DMS153 (cell line): ENCODE data around the gene NFIC.

ENCODE experiments used
- DNase-seq: peaks from one replicate; lab custom pipeline; 2025; lab: John Stamatoyannopoulos, UW

The NFIC gene

DNA sequence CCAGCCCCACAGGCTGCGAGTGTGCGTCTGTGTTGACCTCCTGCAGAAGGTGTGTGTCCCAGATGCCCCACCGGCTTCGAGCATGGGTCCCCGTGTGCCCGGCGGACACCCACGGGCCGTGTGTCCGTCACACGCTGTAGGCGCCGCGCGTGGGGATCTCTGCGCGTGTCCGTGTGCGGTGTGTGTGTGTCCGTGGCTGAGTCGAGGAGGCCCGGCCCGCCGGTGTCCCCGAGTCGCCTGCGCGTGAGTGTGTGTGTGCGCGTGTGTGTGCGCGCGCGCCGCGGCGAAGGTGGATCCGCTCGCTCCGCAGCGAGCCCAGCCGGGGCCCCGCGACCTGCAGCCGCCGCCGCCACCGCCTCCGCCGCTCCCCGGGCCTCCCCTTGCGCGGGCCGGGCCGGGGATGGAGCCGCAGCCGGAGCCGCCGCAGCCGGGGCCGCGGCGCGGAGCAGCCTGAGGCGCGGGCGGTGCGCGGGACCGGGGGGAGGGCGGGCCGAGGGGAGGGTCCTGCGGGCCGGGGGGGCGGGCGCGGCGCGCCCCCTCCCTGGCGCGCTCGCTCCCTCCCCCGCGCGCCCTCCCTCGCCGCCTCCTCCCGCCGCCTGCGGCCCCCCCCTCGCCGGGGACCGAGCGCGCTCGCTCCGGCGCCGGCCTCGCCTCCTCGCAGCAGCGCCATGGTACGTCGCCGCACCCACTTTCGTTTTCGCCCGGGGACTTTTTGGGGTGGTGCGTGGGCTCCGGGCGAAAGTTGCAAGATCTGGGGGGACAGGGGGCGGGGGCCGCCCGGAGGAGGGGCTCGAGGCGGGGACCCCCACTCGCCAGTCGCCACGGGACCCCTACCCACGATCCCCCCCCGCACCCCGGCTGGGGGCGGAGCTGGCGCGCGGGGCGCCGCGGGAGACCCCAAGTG is 7.1 kb upstream of the NFIC start:
- DNase-seq, result no peak

GRCh38 chr19:3359919-3360420 is 6.4 kb upstream of the NFIC start:
- DNase-seq, result no peak

GRCh38 chr19:3360421-3361383 is 5.7 kb upstream of the NFIC start:
- DNase-seq, result no peak

DNA sequence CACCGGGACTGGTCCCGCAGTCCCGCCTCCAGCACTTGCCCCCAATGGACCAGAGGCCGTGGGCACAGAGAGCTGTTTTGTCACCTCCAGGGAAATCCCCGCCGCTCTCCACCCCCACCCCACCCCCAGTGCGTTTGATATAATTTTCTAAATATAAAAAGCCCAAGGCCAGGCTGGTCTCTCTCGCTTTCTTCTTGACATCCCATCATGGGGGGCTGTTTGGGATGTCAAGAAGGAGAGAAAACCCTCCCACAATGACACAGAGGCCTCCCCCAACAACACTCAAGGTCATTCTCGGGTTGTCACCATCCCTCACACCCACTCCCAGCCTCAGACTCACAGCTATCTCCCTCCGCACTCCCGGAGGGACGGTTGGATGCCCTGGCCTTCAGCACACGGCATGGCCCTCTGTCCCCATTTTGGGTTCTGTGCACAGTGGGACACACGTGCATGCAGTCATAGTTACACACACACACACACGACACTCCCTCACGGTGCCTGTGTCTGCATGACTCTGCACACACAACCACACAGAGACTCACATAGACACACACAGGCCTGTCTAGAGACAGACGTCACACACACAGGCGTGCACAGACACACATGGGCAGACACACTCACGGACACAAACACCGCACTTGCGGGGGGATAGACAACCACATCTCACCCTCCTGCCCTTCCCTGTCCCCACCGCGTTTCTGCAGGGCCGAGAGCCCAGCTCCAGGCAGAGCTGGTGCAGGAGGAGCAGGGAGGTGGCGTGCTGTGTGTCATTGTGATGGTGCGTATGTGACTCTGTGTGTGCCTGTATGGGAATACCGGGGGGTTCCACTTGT is 4.8 kb upstream of the NFIC start:
- no peak for DNase-seq

DNA sequence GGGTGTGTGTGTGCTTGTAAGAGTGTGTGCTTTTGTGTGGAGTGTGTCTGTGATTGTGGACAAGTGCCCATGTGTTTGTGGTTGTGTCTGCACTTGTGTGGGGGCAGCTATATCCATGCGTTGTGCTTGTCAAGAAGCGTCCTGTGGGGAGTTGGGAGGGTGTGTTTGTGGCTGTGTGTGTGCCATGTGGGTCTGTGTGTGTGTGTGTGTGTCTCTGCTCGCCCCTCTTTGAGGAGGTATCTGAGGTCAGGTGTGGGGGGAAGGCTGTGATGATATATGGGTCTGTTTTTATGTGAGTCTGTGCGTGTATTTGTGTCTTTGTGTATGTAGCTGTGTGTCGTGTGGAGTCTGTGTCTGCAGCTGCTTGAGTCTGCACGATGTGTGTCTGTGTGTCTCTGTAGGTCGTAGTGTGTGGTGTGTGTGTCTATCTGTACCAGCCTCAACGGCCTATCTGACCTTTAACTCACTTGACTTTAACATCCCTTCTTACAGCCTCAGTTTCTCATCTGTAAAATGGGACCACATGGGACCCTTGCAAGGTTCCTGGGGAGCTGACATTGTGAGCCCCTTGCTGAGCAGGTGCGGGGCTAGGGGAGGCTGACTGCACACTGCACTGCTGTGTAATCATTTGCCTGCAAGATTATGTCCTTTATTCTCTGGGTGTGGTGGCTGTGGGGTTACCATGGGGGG is 4.0 kb upstream of the NFIC start:
- DNase-seq, result no peak

- no peak for DNase-seq
These were observed 2.4 kb upstream of the NFIC start for GRCh38 chr19:3363841-3364500.

GRCh38 chr19:3364501-3364858 is 1.9 kb upstream of the NFIC start:
- DNase-seq, result no peak

GRCh38 chr19:3365093-3365835 is 1.1 kb upstream of the NFIC start:
- DNase-seq, result no peak

GRCh38 chr19:3366753-3367627 is 607 bp downstream of the NFIC start:
- DNase-seq, result peak; percentile 30

- DNase-seq, result no peak
These were observed 1.5 kb downstream of the NFIC start for GRCh38 chr19:3367628-3368440.

- DNase-seq, result no peak
These were observed 2.0 kb downstream of the NFIC start for GRCh38 chr19:3368441-3368795.

DNA sequence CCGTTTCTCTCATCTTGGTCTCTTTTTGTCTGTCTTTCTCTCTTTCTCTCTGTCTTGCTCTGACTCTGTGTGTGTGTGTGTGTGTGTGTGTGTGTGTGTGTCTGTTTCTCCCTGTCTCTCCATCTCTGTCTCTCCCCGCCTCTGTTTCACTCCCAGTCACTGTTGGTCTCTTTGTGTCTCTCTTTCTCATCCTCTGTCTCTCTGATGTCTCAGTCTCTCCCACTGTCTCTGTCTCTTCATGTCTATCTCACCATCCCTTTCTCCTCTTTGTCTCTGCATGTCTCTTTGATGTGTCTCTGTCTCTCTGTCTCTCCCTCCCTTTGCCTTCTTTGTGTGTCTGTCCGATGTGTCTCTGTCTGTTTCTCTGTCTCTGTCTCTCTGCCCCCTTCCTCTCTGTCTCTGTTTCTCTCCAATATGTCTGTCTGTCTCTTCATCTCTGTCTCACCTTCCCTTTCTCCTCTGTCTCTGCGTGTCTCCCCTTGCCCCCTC is 2.5 kb downstream of the NFIC start:
- DNase-seq, result no peak

DNA sequence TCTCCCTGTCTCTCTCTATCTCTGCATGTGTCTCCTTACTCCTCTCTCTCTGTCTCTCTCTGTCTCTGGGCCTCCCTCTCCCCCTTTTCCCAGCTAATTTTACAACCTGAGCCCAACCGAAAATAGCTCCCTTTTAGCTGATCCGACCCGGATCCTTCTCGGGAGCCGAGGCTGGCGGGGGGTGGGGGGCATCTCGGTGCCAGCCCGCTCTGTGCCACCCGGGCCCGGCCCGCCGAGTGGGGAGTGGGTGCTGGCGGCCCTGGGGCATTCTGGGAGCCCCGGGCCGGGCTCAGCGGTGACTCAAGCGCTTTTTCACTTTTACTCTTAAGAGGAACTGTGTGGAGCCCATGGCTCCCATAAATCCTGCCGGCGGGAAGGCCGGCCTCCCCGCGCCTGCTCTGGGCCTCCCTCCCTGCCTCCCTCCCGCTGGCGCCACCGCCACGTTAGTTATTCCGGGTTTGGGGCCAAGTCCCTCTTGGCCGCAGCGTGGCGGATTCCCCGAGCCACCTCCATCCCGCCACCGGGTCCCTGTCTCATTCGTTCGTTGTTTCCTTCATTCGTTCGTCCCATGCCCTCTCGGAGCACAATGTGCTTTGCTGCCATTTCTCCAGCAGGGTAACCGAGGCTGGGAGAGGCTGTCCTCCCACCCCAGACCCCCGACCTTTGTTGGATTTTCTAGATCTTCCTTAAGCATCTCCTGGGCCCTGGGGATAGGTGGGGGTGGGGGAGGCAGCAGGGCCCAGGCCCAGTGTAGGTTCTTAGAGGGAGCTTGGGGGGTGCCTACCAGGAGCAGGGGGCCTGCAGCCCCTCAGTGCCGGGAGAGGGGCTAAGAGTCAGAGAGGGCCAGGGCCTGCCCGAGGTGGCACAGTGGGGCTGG is 3.2 kb downstream of the NFIC start:
- peak; percentile 20 for DNase-seq

DNA sequence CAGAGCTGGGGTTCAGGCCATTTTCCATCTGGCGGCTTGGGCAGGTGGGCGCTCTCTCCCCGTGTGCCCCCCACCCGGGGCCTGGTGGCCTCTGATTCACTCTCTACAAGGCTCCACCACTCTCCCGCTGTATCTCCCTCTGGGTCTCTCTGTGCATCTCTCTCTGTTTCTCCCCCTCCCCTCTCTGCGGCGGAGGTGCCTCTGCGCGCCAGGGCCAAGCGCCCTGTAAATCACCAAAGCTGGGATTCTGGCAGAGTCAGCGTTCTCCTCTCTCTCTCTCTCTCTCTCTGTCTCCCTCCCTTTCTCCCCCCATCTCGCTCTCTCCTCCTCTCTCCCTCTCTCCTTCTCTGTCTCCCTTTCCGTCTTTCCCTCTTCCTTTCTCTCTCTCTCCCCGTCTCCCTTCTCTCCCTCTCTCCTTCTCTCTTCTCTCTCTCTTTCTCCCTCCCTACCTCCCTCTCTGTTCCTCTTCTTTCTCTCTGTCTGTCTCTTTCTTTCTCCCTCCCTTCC is 3.9 kb downstream of the NFIC start:
- DNase-seq, result peak; percentile 13

DNA sequence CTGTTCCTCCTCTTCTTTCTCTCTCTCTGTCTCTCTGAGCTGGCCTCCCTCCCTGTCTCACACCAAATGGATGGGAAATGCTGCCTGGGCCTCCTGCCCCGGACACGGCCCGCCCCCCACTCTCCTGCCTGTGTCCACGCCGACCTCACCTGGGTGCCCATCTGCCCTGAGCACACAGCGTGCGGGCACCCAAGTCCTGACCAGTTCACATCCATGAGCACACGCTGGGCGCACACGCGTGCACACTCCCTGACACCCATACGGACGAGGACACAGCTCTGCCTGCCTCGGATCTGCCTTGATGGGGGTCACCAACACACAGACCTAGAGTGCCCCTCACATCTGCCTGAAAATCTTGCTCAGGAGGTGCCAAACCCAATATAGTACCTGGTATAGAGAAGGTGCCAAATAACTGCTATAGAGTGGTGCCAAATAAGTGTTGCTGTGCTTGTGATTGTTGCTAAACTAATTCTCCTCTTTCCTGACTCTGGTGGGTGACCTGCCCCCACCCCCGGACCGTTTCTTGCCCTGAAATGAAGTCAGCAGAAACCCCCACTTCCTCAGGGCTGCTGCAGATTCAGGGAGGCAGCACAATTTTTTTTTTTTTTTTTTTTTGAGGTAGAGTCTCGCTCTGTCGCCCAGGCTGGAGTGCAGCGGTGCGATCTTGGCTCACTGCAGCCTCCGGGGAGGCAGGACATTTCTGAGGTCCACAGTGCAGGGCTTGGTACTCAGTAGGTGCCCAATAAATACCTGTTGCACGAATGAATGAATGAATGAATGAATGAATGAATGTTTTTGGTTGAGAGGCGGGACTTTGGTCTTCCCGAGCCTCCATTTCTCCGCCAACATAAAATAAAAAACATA is 4.6 kb downstream of the NFIC start:
- no peak for DNase-seq

- DNase-seq, result no peak
These were observed 6.0 kb downstream of the NFIC start for GRCh38 chr19:3372413-3372812.
